KMS-11 (cell line): Measurements from ENCODE around the gene ENOX1.

Experiments
- H2AFZ ChIP-seq: fragments of 200-600 bp; sonication (generic); 2 replicates; pipeline ENCODE4 v1.6.1; 2016; ENCODE audit warnings: antibody characterized with exemption, mixed run types, low read depth
- H3K27ac ChIP-seq: fragments of 200-600 bp; sonication (generic); 2 replicates; pipeline ENCODE4 v1.6.1; 2016; ENCODE audit warnings: mild to moderate bottlenecking, mixed run types
- H3K27me3 ChIP-seq: fragments of 200-600 bp; sonication (generic); 2 replicates; pipeline ENCODE4 v1.6.1; 2017; ENCODE audit warnings: mild to moderate bottlenecking, low read depth, mixed run types, moderate library complexity; ENCODE audit not compliant: insufficient read depth
- H3K36me3 ChIP-seq: fragments of 200-600 bp; sonication (generic); 2 replicates; pipeline ENCODE4 v1.6.1; 2017; ENCODE audit warnings: mild to moderate bottlenecking, mixed run types; ENCODE audit not compliant: insufficient read depth
- H3K4me1 ChIP-seq: fragments of 200-600 bp; sonication (generic); 2 replicates; pipeline ENCODE4 v1.6.1; 2016; ENCODE audit warnings: mild to moderate bottlenecking, low read depth, mixed run types; ENCODE audit not compliant: poor library complexity, severe bottlenecking
- H3K4me2 ChIP-seq: fragments of 200-600 bp; sonication (generic); 2 replicates; pipeline ENCODE4 v1.7.0; 2016; ENCODE audit warnings: mild to moderate bottlenecking, mixed run types
- H3K4me3 ChIP-seq: fragments of 200-600 bp; sonication (generic); IDR thresholded peaks from 2 replicates; pipeline ENCODE4 v1.6.1; 2017; ENCODE audit warnings: low read depth, low read length, mixed read lengths; ENCODE audit not compliant: insufficient read depth
- H3K79me2 ChIP-seq: fragments of 200-600 bp; sonication (generic); 2 replicates; pipeline ENCODE4 v1.6.1; 2016; ENCODE audit warnings: low read depth, mixed run types; ENCODE audit not compliant: insufficient read depth
- H3K9ac ChIP-seq: fragments of 200-600 bp; sonication (generic); 2 replicates; pipeline ENCODE4 v1.6.1; 2016; ENCODE audit warnings: mild to moderate bottlenecking, mixed run types
- H4K20me1 ChIP-seq: fragments of 200-600 bp; sonication (generic); 2 replicates; pipeline ENCODE4 v1.6.1; 2016; ENCODE audit warnings: mild to moderate bottlenecking, mixed run types; ENCODE audit not compliant: insufficient read depth
- CTCF ChIP-seq: fragments of 200-600 bp; sonication (generic); conservative IDR thresholded peaks from 2 replicates; pipeline ENCODE4 v1.6.1; 2017; ENCODE audit warnings: low read depth, mild to moderate bottlenecking, antibody characterized with exemption, low read length, moderate library complexity, mixed read lengths

Gene ENOX1

GRCh38 chr13:43675577-43675976, 111.2 kb downstream of the ENOX1 start:
- Histone ChIP-seq H4K20me1 (no peaks in the 10 kb centered on the region), H3K4me3 (no peak overlapping the region), H3K36me3 (no peaks in the 10 kb centered on the region), H3K27me3 (no peaks in the 10 kb centered on the region), H3K27ac (no peak overlapping the region), H3K4me2 (no peak overlapping the region), H3K4me1 (peaks cover 3% of the 10 kb centered on the region), H3K79me2 (no peaks in the 10 kb centered on the region), H2AFZ (no peak overlapping the region), H3K9ac (no peak overlapping the region)
- TF ChIP-seq CTCF = no peak

GRCh38 chr13:43669964-43670363, 116.8 kb downstream of the ENOX1 start:
- Histone ChIP-seq H4K20me1 (no peaks in the 10 kb centered on the region), H3K4me2 (no peak overlapping the region), H2AFZ (no peak overlapping the region), H3K9ac (no peak overlapping the region), H3K27ac (no peak overlapping the region), H3K36me3 (no peaks in the 10 kb centered on the region), H3K79me2 (no peaks in the 10 kb centered on the region), H3K4me1 (peaks cover 3% of the 10 kb centered on the region), H3K4me3 (no peak overlapping the region), H3K27me3 (no peaks in the 10 kb centered on the region)
- no peak for TF ChIP-seq CTCF

GRCh38 chr13:43669101-43669500, 117.7 kb downstream of the ENOX1 start:
- Histone ChIP-seq H3K4me2 (no peak overlapping the region), H2AFZ (no peak overlapping the region), H3K79me2 (no peaks in the 10 kb centered on the region), H3K36me3 (no peaks in the 10 kb centered on the region), H4K20me1 (no peaks in the 10 kb centered on the region), H3K27me3 (no peaks in the 10 kb centered on the region), H3K4me1 (peaks cover 11% of the 10 kb centered on the region), H3K4me3 (no peak overlapping the region), H3K27ac (no peak overlapping the region), H3K9ac (no peak overlapping the region)
- no peak for TF ChIP-seq CTCF

- Histone ChIP-seq H3K4me3 (no peak overlapping the region), H4K20me1 (no peaks in the 10 kb centered on the region), H3K79me2 (no peaks in the 10 kb centered on the region), H3K4me2 (no peak overlapping the region), H2AFZ (no peak overlapping the region), H3K27me3 (no peaks in the 10 kb centered on the region), H3K4me1 (peaks cover 13% of the 10 kb centered on the region), H3K9ac (no peak overlapping the region), H3K27ac (no peak overlapping the region), H3K36me3 (no peaks in the 10 kb centered on the region)
- TF ChIP-seq CTCF = no peak
Observed at GRCh38 chr13:43666403-43666802, 120.4 kb downstream of the ENOX1 start.
